Calu3 (cell line): ENCODE measurements around the gene PRPF6. TPM values are rescaled to one million over a fixed set of nuclear protein-coding genes. Genes with fewer than 3 reads are reported as not detected.
"Not testable (repeated sequence)": the region's sequence is repeated elsewhere in the genome, so short reads cannot be mapped to it uniquely, and the experiment has no call there.

Source experiments
- BruUV-seq: library from RNA; stranded (reverse); fragments of 400-500 nt; replicated peaks from 2 replicates; lab custom pipeline; 2021; lab: Mats Ljungman, UMichigan
- CTCF ChIA-PET: fragments of 300-600 bp; sonication (Branson Sonifier 250); formaldehyde crosslinking; loops from one replicate; lab custom pipeline; 2022; ENCODE audit warnings: antibody characterized with exemption; lab: Charles Lee
- DNase-seq: peaks from one replicate; pipeline ENCODE4 v3.0.0; 2022
- H3K27ac Mint-ChIP-seq: one replicate; pipeline ENCODE4 v1.8.0; 2022; ENCODE audit warnings: mixed read lengths; ENCODE audit not compliant: unreplicated experiment
- H3K27me3 Mint-ChIP-seq: one replicate; pipeline ENCODE4 v1.8.0; 2022; ENCODE audit warnings: mixed read lengths; ENCODE audit not compliant: unreplicated experiment
- H3K36me3 Mint-ChIP-seq: one replicate; pipeline ENCODE4 v1.8.0; 2022; ENCODE audit warnings: mild to moderate bottlenecking, moderate library complexity, mixed read lengths; ENCODE audit not compliant: insufficient read depth, unreplicated experiment
- H3K4me1 Mint-ChIP-seq: one replicate; pipeline ENCODE4 v1.8.0; 2022; ENCODE audit warnings: mild to moderate bottlenecking, low read depth, mixed read lengths; ENCODE audit not compliant: unreplicated experiment
- H3K4me3 Mint-ChIP-seq: one replicate; pipeline ENCODE4 v1.8.0; 2022; ENCODE audit warnings: mild to moderate bottlenecking, low read depth, moderate library complexity, mixed read lengths; ENCODE audit not compliant: unreplicated experiment
- H3K9me3 Mint-ChIP-seq: one replicate; pipeline ENCODE4 v1.8.0; 2022; ENCODE audit warnings: low read depth, mixed read lengths; ENCODE audit not compliant: unreplicated experiment
- intact Hi-C: fragments of 100-400 bp; cut with micrococcal nuclease; formaldehyde crosslinking; loops from one replicate; pipeline ENCODE4 v1.10.0; 2022; ENCODE audit not compliant: unreplicated experiment
- total RNA-seq: library from RNA; stranded (reverse); gene quantifications from 2 replicates; pipeline ENCODE4 v1.2.3, GENCODE V29; 2022
- TF ChIP-seq, protein P1 (sequence below): fragments of 200-600 bp; IDR thresholded peaks from one replicate; pipeline ENCODE4 v1.8.0; 2022; ENCODE audit warnings: antibody characterized with exemption; ENCODE audit not compliant: unreplicated experiment

The PRPF6 gene
- total RNA-seq, 1 experiment from 2014 or later = 113 TPM

DNA sequence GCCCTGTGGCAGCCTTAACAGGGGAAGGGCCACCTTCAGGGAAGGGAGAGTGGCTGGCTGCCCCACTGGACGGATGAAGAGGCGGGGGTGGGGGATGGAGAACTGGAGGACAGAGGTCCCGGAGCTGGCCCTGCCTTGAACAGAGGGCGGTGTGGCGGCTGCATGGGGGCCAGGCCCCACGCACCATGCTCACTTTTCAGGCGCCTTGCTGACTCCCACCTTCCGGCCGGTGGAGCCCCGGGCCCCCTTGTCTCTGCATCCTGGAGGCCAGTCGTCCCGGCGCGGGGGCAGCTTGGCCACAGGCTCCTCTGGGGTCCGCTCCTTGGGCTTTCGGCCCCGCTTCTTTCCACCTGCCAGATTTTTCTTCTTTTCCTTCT, 21.2 kb upstream of the PRPF6 start:
- Mint-ChIP-seq H3K9me3 (no peaks in the 10 kb centered on the region), H3K27ac (no peak overlapping the region), H3K4me3 (no peak overlapping the region), H3K4me1 (peaks cover 7% of the 10 kb centered on the region), H3K27me3 (no peaks in the 10 kb centered on the region), H3K36me3 (peaks cover 82% of the 10 kb centered on the region)
- TF ChIP-seq, protein P1, sequence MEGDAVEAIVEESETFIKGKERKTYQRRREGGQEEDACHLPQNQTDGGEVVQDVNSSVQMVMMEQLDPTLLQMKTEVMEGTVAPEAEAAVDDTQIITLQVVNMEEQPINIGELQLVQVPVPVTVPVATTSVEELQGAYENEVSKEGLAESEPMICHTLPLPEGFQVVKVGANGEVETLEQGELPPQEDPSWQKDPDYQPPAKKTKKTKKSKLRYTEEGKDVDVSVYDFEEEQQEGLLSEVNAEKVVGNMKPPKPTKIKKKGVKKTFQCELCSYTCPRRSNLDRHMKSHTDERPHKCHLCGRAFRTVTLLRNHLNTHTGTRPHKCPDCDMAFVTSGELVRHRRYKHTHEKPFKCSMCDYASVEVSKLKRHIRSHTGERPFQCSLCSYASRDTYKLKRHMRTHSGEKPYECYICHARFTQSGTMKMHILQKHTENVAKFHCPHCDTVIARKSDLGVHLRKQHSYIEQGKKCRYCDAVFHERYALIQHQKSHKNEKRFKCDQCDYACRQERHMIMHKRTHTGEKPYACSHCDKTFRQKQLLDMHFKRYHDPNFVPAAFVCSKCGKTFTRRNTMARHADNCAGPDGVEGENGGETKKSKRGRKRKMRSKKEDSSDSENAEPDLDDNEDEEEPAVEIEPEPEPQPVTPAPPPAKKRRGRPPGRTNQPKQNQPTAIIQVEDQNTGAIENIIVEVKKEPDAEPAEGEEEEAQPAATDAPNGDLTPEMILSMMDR = no peak
- CTCF ChIA-PET = no interaction called here
- no TSS peak for BruUV-seq
- intact Hi-C loops = no loop called here
- no peak for DNase-seq

DNA sequence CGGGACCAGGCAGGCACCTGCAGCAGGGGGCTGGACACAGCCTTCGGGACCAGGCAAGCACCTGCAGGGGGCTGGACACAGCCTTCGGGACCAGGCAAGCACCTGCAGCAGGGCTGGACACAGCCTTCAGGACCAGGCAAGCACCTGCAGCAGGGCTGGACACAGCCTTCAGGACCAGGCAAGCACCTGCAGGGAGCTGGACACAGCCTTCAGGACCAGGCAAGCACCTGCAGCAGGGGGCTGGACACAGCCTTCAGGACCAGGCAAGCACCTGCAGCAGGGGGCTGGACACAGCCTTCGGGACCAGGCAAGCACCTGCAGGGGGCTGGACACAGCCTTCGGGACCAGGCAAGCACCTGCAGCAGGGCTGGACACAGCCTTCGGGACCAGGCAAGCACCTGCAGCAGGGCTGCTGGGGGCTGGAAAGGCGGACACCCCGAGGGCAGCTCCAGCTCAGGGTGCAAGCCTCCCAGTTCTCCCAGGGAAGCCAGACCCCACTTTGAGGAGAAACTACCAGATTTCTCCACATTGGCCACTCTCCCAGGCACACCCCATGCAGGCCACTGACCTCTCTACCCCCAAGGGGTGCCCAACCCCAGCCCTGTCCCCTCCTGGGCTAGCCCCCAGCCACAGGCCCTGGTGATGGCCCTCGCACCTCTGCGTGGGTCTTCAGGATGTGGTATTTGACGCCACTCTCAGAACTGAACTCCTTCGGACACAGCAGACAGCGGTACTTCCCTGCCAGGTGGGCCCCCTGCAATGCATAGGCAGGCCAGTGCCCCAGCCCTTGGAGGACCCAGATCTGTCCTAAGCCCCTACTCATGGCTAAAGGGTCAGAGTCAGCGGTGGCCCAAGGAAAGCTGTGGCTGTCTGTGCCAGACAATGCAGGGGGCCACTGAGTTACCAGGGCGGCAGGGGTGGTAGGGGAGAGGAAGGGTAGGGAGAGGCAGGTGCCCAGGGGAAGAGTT, 20.0 kb upstream of the PRPF6 start:
- H3K36me3 Mint-ChIP-seq = peaks cover 72% of the 10 kb centered on the region
- intact Hi-C loops, H3K27me3 Mint-ChIP-seq, CTCF ChIA-PET, BruUV-seq, H3K4me3 Mint-ChIP-seq, H3K27ac Mint-ChIP-seq, DNase-seq, H3K9me3 Mint-ChIP-seq, H3K4me1 Mint-ChIP-seq: not testable (repeated sequence)

DNA sequence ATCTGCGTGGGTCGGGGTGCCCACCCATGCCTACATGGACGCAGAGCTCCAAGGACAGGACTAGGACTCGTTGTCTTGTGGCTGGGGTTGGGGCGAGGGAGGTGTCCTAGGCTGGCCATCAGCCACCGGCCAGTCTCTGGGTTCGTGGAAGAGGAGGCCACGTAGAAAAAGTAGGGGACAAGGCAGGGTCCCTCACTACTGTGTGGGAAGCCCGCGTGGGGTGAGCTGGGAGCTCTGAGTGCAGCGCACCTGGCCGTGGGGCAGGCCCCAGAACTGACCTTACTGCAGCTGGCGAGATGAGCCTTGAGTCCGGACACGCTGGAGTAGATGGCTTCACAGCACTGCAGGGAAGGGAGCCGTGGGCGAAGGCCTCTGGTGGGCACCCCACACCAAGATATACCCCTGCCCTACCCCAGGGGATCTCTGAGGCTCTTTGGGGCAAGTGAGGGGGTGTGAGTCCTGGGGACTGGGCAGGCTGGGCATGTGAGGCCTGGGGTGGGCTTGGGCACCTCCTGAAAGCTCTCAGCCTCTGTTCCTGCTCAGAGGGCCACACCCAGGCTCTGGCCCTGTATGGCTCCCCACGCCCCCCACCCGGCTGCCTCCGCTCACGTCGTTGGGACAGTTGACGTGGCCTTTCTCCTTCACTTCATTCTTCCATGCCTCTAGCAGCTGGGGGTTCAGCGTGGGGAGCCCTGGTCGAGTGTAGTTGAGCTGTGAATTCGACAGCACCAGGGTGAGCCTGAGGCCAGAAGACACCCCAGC, 19.1 kb upstream of the PRPF6 start:
- intact Hi-C loops = no loop called here
- H3K4me3 Mint-ChIP-seq = no peak overlapping the region
- no TSS peak for BruUV-seq
- CTCF ChIA-PET = no interaction called here
- no peak for DNase-seq
- H3K9me3 Mint-ChIP-seq = no peaks in the 10 kb centered on the region
- H3K36me3 Mint-ChIP-seq = peaks cover 66% of the 10 kb centered on the region
- H3K4me1 Mint-ChIP-seq = no peaks in the 10 kb centered on the region
- H3K27ac Mint-ChIP-seq = no peak overlapping the region
- TF ChIP-seq, protein P1 = no peak
- H3K27me3 Mint-ChIP-seq = no peaks in the 10 kb centered on the region

DNA sequence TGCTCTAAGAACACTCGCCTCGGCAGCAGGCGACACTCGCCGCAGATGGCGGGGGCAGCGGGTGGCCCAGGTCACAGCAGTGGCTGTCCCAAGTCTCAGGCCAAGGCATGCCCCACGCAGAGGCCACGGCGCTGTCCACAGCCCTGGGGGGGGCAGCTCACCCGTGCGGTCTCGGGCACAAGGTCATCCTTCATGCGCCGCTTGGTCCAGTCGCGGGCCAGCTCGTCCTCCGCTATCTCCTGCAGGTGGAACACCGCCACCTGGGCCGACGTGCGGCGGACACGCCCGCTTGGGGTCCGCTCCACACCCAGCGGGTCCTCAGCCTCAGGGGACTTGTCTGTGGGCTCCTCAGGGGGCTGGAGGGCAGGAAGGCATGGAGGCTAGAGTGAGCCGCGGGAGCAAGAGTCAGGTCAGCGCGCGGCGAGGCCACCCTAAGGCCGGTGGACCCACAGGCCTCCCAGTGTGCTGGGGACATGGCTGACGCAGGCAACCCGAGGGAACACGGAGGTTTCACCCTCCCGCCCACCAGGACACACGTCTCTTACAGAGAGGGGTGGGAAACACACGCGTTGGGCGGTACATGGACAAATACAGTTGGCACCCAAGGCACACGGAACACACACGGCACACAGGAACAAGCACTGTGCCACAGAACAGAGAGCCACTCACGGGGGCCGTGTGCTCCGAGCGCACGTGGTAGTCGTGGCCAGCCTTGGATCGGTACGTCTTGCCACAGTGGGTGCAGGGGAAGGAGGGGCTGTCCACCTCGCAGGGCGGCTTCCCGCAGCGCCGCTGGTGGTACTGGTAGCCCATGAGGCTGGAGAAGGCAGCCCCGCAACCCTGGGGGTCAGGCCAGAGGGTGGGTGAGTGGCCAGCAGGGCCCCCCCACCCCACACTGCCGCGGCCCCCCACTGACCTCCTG, 18.2 kb upstream of the PRPF6 start:
- intact Hi-C loops = no loop called here
- BruUV-seq = no TSS peak
- CTCF ChIA-PET = no interaction called here

More for the DNA sequence above, 18.2 kb upstream of the PRPF6 start:
- no peaks in the 10 kb centered on the region for H3K9me3 Mint-ChIP-seq
- peaks cover 58% of the 10 kb centered on the region for H3K36me3 Mint-ChIP-seq
- TF ChIP-seq, protein P1 = no peak
- no peaks in the 10 kb centered on the region for H3K27me3 Mint-ChIP-seq
- no peak overlapping the region for H3K27ac Mint-ChIP-seq
- no peak overlapping the region for H3K4me3 Mint-ChIP-seq
- no peak for DNase-seq
- H3K4me1 Mint-ChIP-seq = no peaks in the 10 kb centered on the region
